B cell (primary cell): ENCODE data around the gene CHAF1A. TPM values are rescaled to one million over a fixed set of nuclear protein-coding genes. Genes with fewer than 3 reads are reported as not detected.

ENCODE experiments used
- ATAC-seq: fragments of 200-7000 bp; cut with Tn5 transposase; one replicate; pipeline ENCODE4 v1.10.0; 2021; ENCODE audit warnings: low read depth, mild to moderate bottlenecking, moderate number of reproducible peaks, moderate library complexity
- CTCF ChIA-PET: fragments of 350-600 bp; sonication (Branson Sonifier 250); formaldehyde crosslinking; loops from one replicate; lab custom pipeline; 2021; ENCODE audit warnings: antibody characterized with exemption, inconsistent platforms; lab: Charles Lee
- POLR2A ChIA-PET: fragments of 350-600 bp; sonication (Branson Sonifier 250); formaldehyde crosslinking; loops from one replicate; lab custom pipeline; 2021; ENCODE audit warnings: antibody characterized with exemption; lab: Charles Lee
- DNase-seq: peaks from one replicate; pipeline ENCODE4 v3.0.0; 2013
- H2AFZ ChIP-seq: 2 replicates; pipeline ENCODE4 v1.6.1; 2012; ENCODE audit warnings: mild to moderate bottlenecking, low read depth, low read length; ENCODE audit not compliant: insufficient read depth, poor library complexity, severe bottlenecking
- H3K27ac ChIP-seq, 2 donors: 1 replicate in 1 of 2; 2 replicates in 1 of 2; pipeline ENCODE4 v1.5.1; 2012 to 2013; ENCODE audit warnings: low read length in 2 of 2, mild to moderate bottlenecking in 2 of 2, moderate library complexity in 1 of 2
- H3K27me3 ChIP-seq, 4 experiments: fragments of 200-600 bp in 1 of 4; sonication (generic) in 1 of 4; replicated peaks in 1 of 4; 1 replicate in 2 of 4; 2 replicates in 2 of 4; pipeline versions ENCODE4 v1.6.1 to v1.7.0; 2013 to 2016; ENCODE audit warnings: low read length in 3 of 4, mild to moderate bottlenecking in 2 of 4, mixed read lengths in 1 of 4, moderate library complexity in 1 of 4; ENCODE audit not compliant: insufficient read depth in 4 of 4, control insufficient read depth in 3 of 4; ENCODE audit errors: control extremely low read depth in 1 of 4
- H3K36me3 ChIP-seq, 2 experiments: replicated peaks in 1 of 2; 1 replicate in 1 of 2; 2 replicates in 1 of 2; pipeline versions ENCODE4 v1.6.1 to v1.7.1; 2013; ENCODE audit warnings: low read length in 1 of 2; ENCODE audit not compliant: insufficient read depth in 2 of 2, control insufficient read depth in 1 of 2; ENCODE audit errors: control extremely low read depth in 1 of 2, extremely low read depth in 1 of 2
- H3K4me1 ChIP-seq, 2 donors: fragments of 200-600 bp in 1 of 2; sonication (generic) in 1 of 2; 1 replicate in 1 of 2; 2 replicates in 1 of 2; pipeline versions ENCODE4 v1.5.1 to v1.6.1; 2013 to 2017; ENCODE audit warnings: low read length in 2 of 2; ENCODE audit not compliant: control insufficient read depth in 2 of 2, insufficient read depth in 2 of 2
- H3K4me2 ChIP-seq: replicated peaks from 2 replicates; pipeline ENCODE3; 2012; ENCODE audit warnings: mild to moderate bottlenecking, low read depth, low read length; ENCODE audit not compliant: poor library complexity, severe bottlenecking
- H3K4me3 ChIP-seq, 5 experiments: fragments of 200-600 bp in 1 of 5; sonication (generic) in 1 of 5; 1 replicate in 3 of 5; 2 replicates in 2 of 5; pipeline versions ENCODE4 v1.5.1 to v1.7.0; 2011 to 2016; ENCODE audit warnings: low read length in 4 of 5, mild to moderate bottlenecking in 4 of 5, low read depth in 2 of 5, control low read depth in 1 of 5, moderate library complexity in 1 of 5; ENCODE audit not compliant: insufficient read depth in 1 of 5; ENCODE audit errors: control extremely low read depth in 1 of 5, extremely low read depth in 1 of 5
- H3K79me2 ChIP-seq: fragments of 200-600 bp; sonication (generic); one replicate; pipeline ENCODE4 v1.6.0; 2016; ENCODE audit warnings: low read length; ENCODE audit not compliant: control insufficient read depth, insufficient read depth
- H3K9ac ChIP-seq: fragments of 200-600 bp; sonication (generic); 2 replicates; pipeline ENCODE4 v1.6.1; 2017; ENCODE audit warnings: mild to moderate bottlenecking, low read length, moderate library complexity
- H3K9me3 ChIP-seq, 3 donors: one replicate each; pipeline versions ENCODE4 v1.6.1 to v1.7.1; 2013; ENCODE audit warnings: low read length in 2 of 3; ENCODE audit not compliant: control insufficient read depth in 2 of 3, insufficient read depth in 1 of 3; ENCODE audit errors: control extremely low read depth in 1 of 3
- H4K20me1 ChIP-seq: 2 replicates; pipeline ENCODE4 v1.6.0; 2012; ENCODE audit warnings: mild to moderate bottlenecking, low read length; ENCODE audit not compliant: insufficient read depth, control insufficient read depth, poor library complexity, severe bottlenecking
- H3K27ac Mint-ChIP-seq: one replicate; pipeline ENCODE4 v1.8.0; 2021; ENCODE audit warnings: mixed read lengths
- H3K27me3 Mint-ChIP-seq: one replicate; pipeline ENCODE4 v1.8.0; 2021; ENCODE audit warnings: mixed read lengths
- H3K4me1 Mint-ChIP-seq: one replicate; pipeline ENCODE4 v1.8.0; 2021; ENCODE audit warnings: mixed read lengths
- H3K4me3 Mint-ChIP-seq: one replicate; pipeline ENCODE4 v1.8.0; 2021; ENCODE audit warnings: mixed read lengths
- H3K9me3 Mint-ChIP-seq: one replicate; pipeline ENCODE4 v1.8.0; 2022; ENCODE audit warnings: mixed read lengths; ENCODE audit not compliant: insufficient read depth
- EZH2 ChIP-seq: IDR thresholded peaks from 2 replicates; pipeline ENCODE4 v1.6.1; 2012; ENCODE audit warnings: borderline replicate concordance, low read depth, mild to moderate bottlenecking, moderate library complexity, low read length; ENCODE audit not compliant: insufficient read depth, poor library complexity, severe bottlenecking
- WGBS: methylation state at CpG from one replicate; pipeline ENCODE4 v1.1.5; 2013; ENCODE audit warnings: missing lambda C conversion rate; ENCODE audit not compliant: insufficient coverage; 5-methylcytosine and 5-hydroxymethylcytosine counted together
- intact Hi-C: fragments of 100-400 bp; cut with micrococcal nuclease; formaldehyde crosslinking; loops from one replicate; pipeline ENCODE4 v1.10.0; 2022
- polyA plus RNA-seq: library from polyadenylated mRNA; depleted of rRNA; stranded (reverse); fragments of >200 nt; gene quantifications from 2 replicates; pipeline ENCODE4 v1.2.3, GENCODE V29; 2012
- total RNA-seq, 2 donors: library from RNA; stranded (reverse); fragments of 120-200 nt in 1 of 2; gene quantifications; 1 replicate in 1 of 2; 2 replicates in 1 of 2; pipeline versions ENCODE4 v1.2.3 to v1.2.4, GENCODE V29; 2013 to 2022
- TF ChIP-seq, protein P1 (sequence below): fragments of 200-600 bp; IDR thresholded peaks from one replicate; pipeline ENCODE4 v1.8.0; 2022; ENCODE audit warnings: antibody characterized with exemption, mild to moderate bottlenecking

Gene CHAF1A
- total and polyA plus RNA-seq, 2 donors (not counting 1 experiment from before 2014, with no cell fraction given): 15.1 to 19.7 TPM

GRCh38 chr19:4390017-4390566 is 12.3 kb upstream of the CHAF1A start:
- intact Hi-C loops: no loop called here
- H3K79me2 ChIP-seq: peaks cover 100% of the 10 kb centered on the region
- DNase-seq (no peak), ATAC-seq (no peak)
- Mint-ChIP-seq H3K9me3 (no peaks in the 10 kb centered on the region), H3K27me3 (no peaks in the 10 kb centered on the region), H3K4me3 (no peak overlapping the region), H3K4me1 (peaks cover 33% of the 10 kb centered on the region), H3K27ac (no peak overlapping the region)
- CTCF ChIA-PET: interaction anchor here (0.5 kb wide), 1 partner anchor 147 kb away, joined by 4 read pairs; no protein-coding TSS in a partner anchor
- peak overlapping the region; percentile 11 for H3K4me2 ChIP-seq
- peaks cover 0 to 6% of the 10 kb centered on the region in 2 donors for H3K4me1 ChIP-seq
- peaks cover 99% of the 10 kb centered on the region for H4K20me1 ChIP-seq
- H3K9me3 ChIP-seq: no peaks in the 10 kb centered on the region
- H3K27me3 ChIP-seq: no peaks in the 10 kb centered on the region
- peaks cover 0 to 39% of the 10 kb centered on the region in 2 experiments for H3K36me3 ChIP-seq
- POLR2A ChIA-PET: no interaction called here
- 82% methylated on average over 11 of the region's 12 CpGs for WGBS
- H2AFZ ChIP-seq: no peak overlapping the region
- TF ChIP-seq, protein P1, sequence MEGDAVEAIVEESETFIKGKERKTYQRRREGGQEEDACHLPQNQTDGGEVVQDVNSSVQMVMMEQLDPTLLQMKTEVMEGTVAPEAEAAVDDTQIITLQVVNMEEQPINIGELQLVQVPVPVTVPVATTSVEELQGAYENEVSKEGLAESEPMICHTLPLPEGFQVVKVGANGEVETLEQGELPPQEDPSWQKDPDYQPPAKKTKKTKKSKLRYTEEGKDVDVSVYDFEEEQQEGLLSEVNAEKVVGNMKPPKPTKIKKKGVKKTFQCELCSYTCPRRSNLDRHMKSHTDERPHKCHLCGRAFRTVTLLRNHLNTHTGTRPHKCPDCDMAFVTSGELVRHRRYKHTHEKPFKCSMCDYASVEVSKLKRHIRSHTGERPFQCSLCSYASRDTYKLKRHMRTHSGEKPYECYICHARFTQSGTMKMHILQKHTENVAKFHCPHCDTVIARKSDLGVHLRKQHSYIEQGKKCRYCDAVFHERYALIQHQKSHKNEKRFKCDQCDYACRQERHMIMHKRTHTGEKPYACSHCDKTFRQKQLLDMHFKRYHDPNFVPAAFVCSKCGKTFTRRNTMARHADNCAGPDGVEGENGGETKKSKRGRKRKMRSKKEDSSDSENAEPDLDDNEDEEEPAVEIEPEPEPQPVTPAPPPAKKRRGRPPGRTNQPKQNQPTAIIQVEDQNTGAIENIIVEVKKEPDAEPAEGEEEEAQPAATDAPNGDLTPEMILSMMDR: no peak
- no peak for TF ChIP-seq EZH2
- H3K4me3 ChIP-seq: no peak overlapping the region
- peak overlapping the region in 1 of 2 donors; percentile 5 for H3K27ac ChIP-seq
- no peak overlapping the region for H3K9ac ChIP-seq

- no peaks in the 10 kb centered on the region for H3K9me3 Mint-ChIP-seq
- POLR2A ChIA-PET: no interaction called here
- 78% methylated on average over 15 of the region's 21 CpGs for WGBS
- no peak overlapping the region for H3K4me3 Mint-ChIP-seq
- no peaks in the 10 kb centered on the region for H3K27me3 Mint-ChIP-seq
- Histone ChIP-seq H2AFZ (no peak overlapping the region), H4K20me1 (peaks cover 99% of the 10 kb centered on the region), H3K9ac (no peak overlapping the region), H3K4me2 (peak overlapping the region; percentile 11), H3K27ac (peak overlapping the region in 1 of 2 donors; percentile 5), H3K27me3 (no peaks in the 10 kb centered on the region), H3K4me3 (no peak overlapping the region), H3K4me1 (peaks cover 0 to 6% of the 10 kb centered on the region in 2 donors), H3K9me3 (no peaks in the 10 kb centered on the region), H3K79me2 (peaks cover 99% of the 10 kb centered on the region), H3K36me3 (peaks cover 1 to 41% of the 10 kb centered on the region in 2 experiments)
- ATAC-seq (no peak), DNase-seq (no peak)
- TF ChIP-seq, protein P1: no peak
- no peak for TF ChIP-seq EZH2
- intact Hi-C loops: no loop called here
- H3K27ac Mint-ChIP-seq: no peak overlapping the region
- peaks cover 36% of the 10 kb centered on the region for H3K4me1 Mint-ChIP-seq
- CTCF ChIA-PET: no interaction called here
These were observed 11.7 kb upstream of the CHAF1A start for GRCh38 chr19:4390567-4391305.
